HEK293 (cell line): ENCODE measurements around the gene PYGO1.

Source experiments
- CTCF ChIA-PET: fragments of 350-600 bp; formaldehyde crosslinking; extraction: SDS; loops from one replicate; lab custom pipeline; 2021; ENCODE audit warnings: antibody characterized with exemption; lab: Yijun Ruan, JAX
- POLR2A ChIA-PET: fragments of 300-600 bp; formaldehyde crosslinking; extraction: SDS; loops from one replicate; lab custom pipeline; 2020; ENCODE audit warnings: antibody characterized with exemption, inconsistent platforms; lab: Yijun Ruan, JAX
- H3K27ac ChIP-seq: fragments of 200-500 bp; sonication (Bioruptor generic); 2 replicates; pipeline ENCODE4 v1.5.1; 2014; ENCODE audit warnings: low read depth, low read length, control low read depth, inconsistent platforms; ENCODE audit errors: extremely low read depth
- H3K36me3 ChIP-seq, 2 experiments: fragments of 200-500 bp in 1 of 2; sonication (Bioruptor generic) in 1 of 2; 1 replicate in 1 of 2; 2 replicates in 1 of 2; pipeline ENCODE4 v1.5.1; 2014 to 2017; ENCODE audit warnings: inconsistent platforms in 2 of 2, low read length in 2 of 2; ENCODE audit not compliant: control insufficient read depth in 2 of 2, insufficient read depth in 1 of 2
- H3K4me1 ChIP-seq: fragments of 200-500 bp; sonication (Bioruptor generic); 2 replicates; pipeline ENCODE4 v1.5.1; 2014; ENCODE audit warnings: mild to moderate bottlenecking, low read length, inconsistent platforms; ENCODE audit not compliant: control insufficient read depth, insufficient read depth
- H3K4me3 ChIP-seq: 2 replicates; pipeline ENCODE4 v1.5.1; 2011; ENCODE audit warnings: low read depth, mild to moderate bottlenecking, control low read depth, low read length, moderate library complexity
- H3K9me3 ChIP-seq: fragments of 200-500 bp; sonication (Bioruptor generic); 2 replicates; pipeline ENCODE4 v1.5.1; 2014; ENCODE audit warnings: low read depth, low read length, inconsistent platforms; ENCODE audit not compliant: control insufficient read depth, insufficient read depth
- HOXA7 ChIP-seq: sonication (generic); formaldehyde crosslinking; IDR thresholded peaks from 2 replicates; pipeline ENCODE4 v1.8.1; 2022; ENCODE audit warnings: missing genetic modification reagents, borderline replicate concordance
- KLF1 ChIP-seq: fragments of 450-650 bp; formaldehyde crosslinking; IDR thresholded peaks from 2 replicates; pipeline ENCODE4 v1.5.1; 2016; ENCODE audit warnings: missing biosample characterization, missing genetic modification characterization
- SETDB1 ChIP-seq: IDR thresholded peaks from one replicate; pipeline ENCODE4 v1.6.1; 2017; ENCODE audit warnings: mild to moderate bottlenecking, low read length, moderate library complexity, mixed read lengths; ENCODE audit not compliant: insufficient read length
- SP2 ChIP-seq: fragments of 450-650 bp; formaldehyde crosslinking; IDR thresholded peaks from 2 replicates; pipeline ENCODE4 v1.5.1; 2016; ENCODE audit warnings: missing biosample characterization, missing genetic modification characterization
- TRIM28 ChIP-seq: IDR thresholded peaks from 2 replicates; pipeline ENCODE4 v1.6.1; 2011; ENCODE audit warnings: low read length, control low read depth, borderline replicate concordance
- ZBTB7A ChIP-seq: fragments of 450-650 bp; formaldehyde crosslinking; IDR thresholded peaks from 2 replicates; pipeline ENCODE4 v1.5.1; 2016; ENCODE audit warnings: low read depth, missing biosample characterization, missing genetic modification characterization
- ZBTB8A ChIP-seq: fragments of 450-650 bp; formaldehyde crosslinking; IDR thresholded peaks from 2 replicates; pipeline ENCODE4 v1.5.1; 2016; ENCODE audit warnings: missing biosample characterization, missing genetic modification characterization
- ZFP41 ChIP-seq: fragments of 450-650 bp; formaldehyde crosslinking; IDR thresholded peaks from 2 replicates; pipeline ENCODE4 v1.5.1; 2016; ENCODE audit warnings: missing biosample characterization, missing genetic modification characterization, borderline replicate concordance
- ZNF133 ChIP-seq: fragments of 450-650 bp; formaldehyde crosslinking; IDR thresholded peaks from 2 replicates; pipeline ENCODE4 v1.5.1; 2016; ENCODE audit warnings: missing biosample characterization, missing genetic modification characterization
- ZNF175 ChIP-seq: fragments of 450-650 bp; formaldehyde crosslinking; IDR thresholded peaks from 2 replicates; pipeline ENCODE4 v1.5.1; 2016; ENCODE audit warnings: missing biosample characterization, missing genetic modification characterization
- ZNF202 ChIP-seq: fragments of 450-650 bp; formaldehyde crosslinking; IDR thresholded peaks from 2 replicates; pipeline ENCODE4 v1.5.1; 2016; ENCODE audit warnings: missing biosample characterization, missing genetic modification characterization, borderline replicate concordance
- ZNF221 ChIP-seq: fragments of 450-650 bp; formaldehyde crosslinking; IDR thresholded peaks from 2 replicates; pipeline ENCODE4 v1.5.1; 2017; ENCODE audit warnings: missing biosample characterization, missing genetic modification characterization, borderline replicate concordance
- ZNF266 ChIP-seq: fragments of 450-650 bp; formaldehyde crosslinking; IDR thresholded peaks from 2 replicates; pipeline ENCODE4 v1.5.1; 2016; ENCODE audit warnings: missing biosample characterization, missing genetic modification characterization, low read depth
- ZNF292 ChIP-seq: fragments of 450-650 bp; formaldehyde crosslinking; IDR thresholded peaks from 2 replicates; pipeline ENCODE4 v1.5.1; 2016; ENCODE audit warnings: low read depth, missing biosample characterization, missing genetic modification characterization, borderline replicate concordance
- ZNF311 ChIP-seq: fragments of 450-650 bp; formaldehyde crosslinking; IDR thresholded peaks from 2 replicates; pipeline ENCODE4 v1.5.1; 2017; ENCODE audit warnings: missing biosample characterization, missing genetic modification characterization, borderline replicate concordance
- ZNF354C ChIP-seq: fragments of 450-650 bp; formaldehyde crosslinking; IDR thresholded peaks from 2 replicates; pipeline ENCODE4 v1.5.1; 2016; ENCODE audit warnings: missing biosample characterization, missing genetic modification characterization, low read depth, borderline replicate concordance
- ZNF433 ChIP-seq: fragments of 450-650 bp; formaldehyde crosslinking; IDR thresholded peaks from 2 replicates; pipeline ENCODE4 v1.5.1; 2016; ENCODE audit warnings: missing biosample characterization, missing genetic modification characterization, low read depth
- ZNF510 ChIP-seq: fragments of 450-650 bp; formaldehyde crosslinking; IDR thresholded peaks from 2 replicates; pipeline ENCODE4 v1.5.1; 2018; ENCODE audit warnings: mild to moderate bottlenecking, missing genetic modification characterization, missing biosample characterization; ENCODE audit not compliant: insufficient replicate concordance
- ZNF514 ChIP-seq: fragments of 450-650 bp; formaldehyde crosslinking; IDR thresholded peaks from 2 replicates; pipeline ENCODE4 v1.5.1; 2016; ENCODE audit warnings: missing biosample characterization, missing genetic modification characterization
- ZNF623 ChIP-seq: fragments of 450-650 bp; formaldehyde crosslinking; IDR thresholded peaks from 2 replicates; pipeline ENCODE4 v1.5.1; 2016; ENCODE audit warnings: missing biosample characterization, missing genetic modification characterization
- ZNF660 ChIP-seq: fragments of 450-650 bp; IDR thresholded peaks from 2 replicates; pipeline ENCODE4 v1.5.1; 2018; ENCODE audit warnings: missing biosample characterization, mild to moderate bottlenecking, missing genetic modification characterization
- ZNF768 ChIP-seq: fragments of 450-650 bp; formaldehyde crosslinking; IDR thresholded peaks from 2 replicates; pipeline ENCODE4 v1.5.1; 2018; ENCODE audit warnings: missing biosample characterization, mild to moderate bottlenecking, missing genetic modification characterization
- TF ChIP-seq, protein P1 (sequence below): fragments of 450-650 bp; formaldehyde crosslinking; IDR thresholded peaks from 2 replicates; pipeline ENCODE4 v1.5.1; 2016; ENCODE audit warnings: missing biosample characterization, missing genetic modification characterization
- TF ChIP-seq, protein P2 (sequence below): fragments of 450-650 bp; formaldehyde crosslinking; IDR thresholded peaks from 2 replicates; pipeline ENCODE4 v1.5.1; 2017; ENCODE audit warnings: missing biosample characterization, missing genetic modification characterization
- TF ChIP-seq, protein P3 (sequence below): fragments of 450-650 bp; formaldehyde crosslinking; IDR thresholded peaks from 2 replicates; pipeline ENCODE4 v1.5.1; 2017; ENCODE audit warnings: missing biosample characterization, missing genetic modification characterization
- TF ChIP-seq, protein P4 (sequence below): fragments of 450-650 bp; formaldehyde crosslinking; IDR thresholded peaks from 2 replicates; pipeline ENCODE4 v1.5.1; 2017; ENCODE audit warnings: missing biosample characterization, missing genetic modification characterization

Gene PYGO1

DNA sequence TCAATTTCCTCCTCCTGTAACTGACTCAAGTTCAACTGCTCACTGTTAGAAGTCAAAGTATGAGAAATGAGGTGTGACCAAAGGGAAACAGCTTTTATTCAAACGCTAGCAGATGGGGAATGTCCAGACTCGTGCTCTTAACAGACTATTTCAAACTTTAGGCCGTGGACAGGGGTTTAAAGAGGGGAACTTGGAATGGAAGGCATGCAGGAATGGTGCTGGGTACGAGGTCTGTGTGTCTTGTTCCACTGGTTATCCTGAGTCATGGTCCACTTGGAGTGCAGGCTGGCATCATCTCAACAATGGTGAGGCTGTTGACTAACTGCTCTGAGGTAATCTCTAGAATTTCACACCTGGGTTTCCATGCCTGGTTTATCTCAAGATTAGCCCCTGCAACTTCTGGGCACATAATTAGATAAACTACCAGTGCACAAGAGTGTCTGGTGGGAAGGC, 57.3 kb downstream of the PYGO1 start (continued):
- no peak for TF ChIP-seq ZNF266 (tag by site-specific recombination)
- TF ChIP-seq ZNF133 (tag by site-specific recombination), result no peak
- TF ChIP-seq, protein P1, sequence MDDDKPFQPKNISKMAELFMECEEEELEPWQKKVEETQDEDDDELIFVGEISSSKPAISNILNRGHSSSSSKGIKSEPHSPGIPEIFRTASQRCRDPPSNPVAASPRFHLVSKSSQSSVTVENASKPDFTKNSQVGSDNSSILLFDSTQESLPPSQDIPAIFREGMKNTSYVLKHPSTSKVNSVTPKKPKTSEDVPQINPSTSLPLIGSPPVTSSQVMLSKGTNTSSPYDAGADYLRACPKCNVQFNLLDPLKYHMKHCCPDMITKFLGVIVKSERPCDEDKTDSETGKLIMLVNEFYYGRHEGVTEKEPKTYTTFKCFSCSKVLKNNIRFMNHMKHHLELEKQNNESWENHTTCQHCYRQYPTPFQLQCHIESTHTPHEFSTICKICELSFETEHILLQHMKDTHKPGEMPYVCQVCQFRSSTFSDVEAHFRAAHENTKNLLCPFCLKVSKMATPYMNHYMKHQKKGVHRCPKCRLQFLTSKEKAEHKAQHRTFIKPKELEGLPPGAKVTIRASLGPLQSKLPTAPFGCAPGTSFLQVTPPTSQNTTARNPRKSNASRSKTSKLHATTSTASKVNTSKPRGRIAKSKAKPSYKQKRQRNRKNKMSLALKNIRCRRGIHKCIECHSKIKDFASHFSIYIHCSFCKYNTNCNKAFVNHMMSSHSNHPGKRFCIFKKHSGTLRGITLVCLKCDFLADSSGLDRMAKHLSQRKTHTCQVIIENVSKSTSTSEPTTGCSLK (tag by site-specific recombination), result no peak
- TF ChIP-seq ZNF510 (tag by site-specific recombination), result no peak
- TF ChIP-seq, protein P2, sequence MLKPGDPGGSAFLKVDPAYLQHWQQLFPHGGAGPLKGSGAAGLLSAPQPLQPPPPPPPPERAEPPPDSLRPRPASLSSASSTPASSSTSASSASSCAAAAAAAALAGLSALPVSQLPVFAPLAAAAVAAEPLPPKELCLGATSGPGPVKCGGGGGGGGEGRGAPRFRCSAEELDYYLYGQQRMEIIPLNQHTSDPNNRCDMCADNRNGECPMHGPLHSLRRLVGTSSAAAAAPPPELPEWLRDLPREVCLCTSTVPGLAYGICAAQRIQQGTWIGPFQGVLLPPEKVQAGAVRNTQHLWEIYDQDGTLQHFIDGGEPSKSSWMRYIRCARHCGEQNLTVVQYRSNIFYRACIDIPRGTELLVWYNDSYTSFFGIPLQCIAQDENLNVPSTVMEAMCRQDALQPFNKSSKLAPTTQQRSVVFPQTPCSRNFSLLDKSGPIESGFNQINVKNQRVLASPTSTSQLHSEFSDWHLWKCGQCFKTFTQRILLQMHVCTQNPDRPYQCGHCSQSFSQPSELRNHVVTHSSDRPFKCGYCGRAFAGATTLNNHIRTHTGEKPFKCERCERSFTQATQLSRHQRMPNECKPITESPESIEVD (tag by site-specific recombination), result no peak
- no peak for TF ChIP-seq TRIM28
- no peak for TF ChIP-seq SETDB1

DNA sequence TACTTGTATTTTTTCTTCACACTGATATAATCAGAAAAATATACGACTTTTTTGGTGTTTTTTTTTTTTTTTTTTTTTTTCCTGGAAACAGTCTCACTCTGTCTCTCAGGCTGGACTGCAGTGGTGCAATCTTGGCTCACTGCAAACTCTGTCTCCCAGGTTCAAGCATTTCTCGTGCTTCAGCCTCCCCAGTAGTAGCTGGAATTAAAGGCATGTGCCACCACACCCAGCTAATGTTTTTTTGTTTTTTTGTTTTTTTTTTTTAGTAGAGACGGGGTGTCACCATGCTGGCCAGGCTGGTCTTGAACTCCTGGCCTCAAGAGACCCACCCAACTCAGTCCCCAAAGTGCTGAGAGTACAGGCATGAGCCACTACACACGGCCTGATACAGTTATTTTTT, 59.3 kb downstream of the PYGO1 start:
- POLR2A ChIA-PET, result no interaction called here

More for the DNA sequence above, 59.3 kb downstream of the PYGO1 start:
- no peak overlapping the region for H3K27ac ChIP-seq
- TF ChIP-seq ZNF175, result no peak
- TF ChIP-seq ZNF221 (tag by site-specific recombination), result no peak
- no peak for TF ChIP-seq ZNF660 (tag by site-specific recombination)
- no peak for TF ChIP-seq SP2 (tag by site-specific recombination)
- TF ChIP-seq ZNF433 (tag by site-specific recombination), result no peak
- TF ChIP-seq ZNF514, result no peak
- TF ChIP-seq ZBTB8A (tag by site-specific recombination), result no peak
- TF ChIP-seq ZBTB7A, result no peak
- TF ChIP-seq, protein P3, sequence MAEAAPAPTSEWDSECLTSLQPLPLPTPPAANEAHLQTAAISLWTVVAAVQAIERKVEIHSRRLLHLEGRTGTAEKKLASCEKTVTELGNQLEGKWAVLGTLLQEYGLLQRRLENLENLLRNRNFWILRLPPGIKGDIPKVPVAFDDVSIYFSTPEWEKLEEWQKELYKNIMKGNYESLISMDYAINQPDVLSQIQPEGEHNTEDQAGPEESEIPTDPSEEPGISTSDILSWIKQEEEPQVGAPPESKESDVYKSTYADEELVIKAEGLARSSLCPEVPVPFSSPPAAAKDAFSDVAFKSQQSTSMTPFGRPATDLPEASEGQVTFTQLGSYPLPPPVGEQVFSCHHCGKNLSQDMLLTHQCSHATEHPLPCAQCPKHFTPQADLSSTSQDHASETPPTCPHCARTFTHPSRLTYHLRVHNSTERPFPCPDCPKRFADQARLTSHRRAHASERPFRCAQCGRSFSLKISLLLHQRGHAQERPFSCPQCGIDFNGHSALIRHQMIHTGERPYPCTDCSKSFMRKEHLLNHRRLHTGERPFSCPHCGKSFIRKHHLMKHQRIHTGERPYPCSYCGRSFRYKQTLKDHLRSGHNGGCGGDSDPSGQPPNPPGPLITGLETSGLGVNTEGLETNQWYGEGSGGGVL, result no peak
- no peak for TF ChIP-seq ZFP41 (tag by site-specific recombination)
- TF ChIP-seq, protein P1 (tag by site-specific recombination), result no peak
- no peak for TF ChIP-seq KLF1
- no peak for TF ChIP-seq ZNF202 (tag by site-specific recombination)
- TF ChIP-seq, protein P4, sequence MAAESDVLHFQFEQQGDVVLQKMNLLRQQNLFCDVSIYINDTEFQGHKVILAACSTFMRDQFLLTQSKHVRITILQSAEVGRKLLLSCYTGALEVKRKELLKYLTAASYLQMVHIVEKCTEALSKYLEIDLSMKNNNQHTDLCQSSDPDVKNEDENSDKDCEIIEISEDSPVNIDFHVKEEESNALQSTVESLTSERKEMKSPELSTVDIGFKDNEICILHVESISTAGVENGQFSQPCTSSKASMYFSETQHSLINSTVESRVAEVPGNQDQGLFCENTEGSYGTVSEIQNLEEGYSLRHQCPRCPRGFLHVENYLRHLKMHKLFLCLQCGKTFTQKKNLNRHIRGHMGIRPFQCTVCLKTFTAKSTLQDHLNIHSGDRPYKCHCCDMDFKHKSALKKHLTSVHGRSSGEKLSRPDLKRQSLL, result no peak
- TF ChIP-seq ZNF292, result no peak
- no peak for TF ChIP-seq HOXA7 (CRISPR knock-in tag)
- no peak for TF ChIP-seq ZNF311 (tag by site-specific recombination)
- TF ChIP-seq ZNF354C (tag by site-specific recombination), result no peak
- no peak for TF ChIP-seq ZNF623
- TF ChIP-seq ZNF768 (tag by site-specific recombination), result no peak
- TF ChIP-seq, all 188 proteins: peak for 0
- CTCF ChIA-PET, result no interaction called here
- Histone ChIP-seq H3K4me1 (no peaks in the 10 kb centered on the region), H3K4me3 (no peak overlapping the region), H3K36me3 (no peaks in the 10 kb centered on the region), H3K9me3 (no peaks in the 10 kb centered on the region)
